Measurements from ENCODE around the gene NUP210. TPM values are rescaled to one million over a fixed set of nuclear protein-coding genes. Genes with fewer than 3 reads are reported as not detected.

NUP210 gene
- total and polyA plus RNA-seq, 7 donors: under 0.01 to 26.4 (median 2.1) TPM

GRCh38 chr3:13313813-13314212 is 106.3 kb downstream of the NUP210 start:
- intact Hi-C loops (cut with DNase I): no loop called here
- no peaks in the 10 kb centered on the region for H3K27me3 ChIP-seq
- TF ChIP-seq CTCF (IDR thresholded peaks at IDR 0.05) (no peak), EP300 (IDR thresholded peaks at IDR 0.05) (no peak), POLR2AphosphoS5 (IDR thresholded peaks at IDR 0.05) (no peak), POLR2A (IDR thresholded peaks at IDR 0.05) (no peak)

GRCh38 chr3:13309004-13309403 is 111.1 kb downstream of the NUP210 start:
- no peaks in the 10 kb centered on the region for H3K4me1 ChIP-seq
- no peak overlapping the region for H3K4me3 ChIP-seq
- no peaks in the 10 kb centered on the region for H3K36me3 ChIP-seq
- no peak for DNase-seq
- no peaks in the 10 kb centered on the region for H3K27me3 ChIP-seq
- WGBS, 2 donors: 74 to 78% methylated on average over 3 of the region's 3 CpGs
- intact Hi-C loops (cut with DNase I): no loop called here
- no peak for TF ChIP-seq EP300 (IDR thresholded peaks at IDR 0.05)
- no peak overlapping the region for H3K27ac ChIP-seq
- H3K9me3 ChIP-seq: no peaks in the 10 kb centered on the region

More at GRCh38 chr3:13313813-13314212, 106.3 kb downstream of the NUP210 start:
- Histone ChIP-seq H3K36me3 (peaks cover 0 to 17% (median 0%) of the 10 kb centered on the region in 4 donors), H3K4me3 (no peak overlapping the region), H3K27ac (no peak overlapping the region), H3K9me3 (no peaks in the 10 kb centered on the region), H3K4me1 (no peaks in the 10 kb centered on the region)
- 95 to 96% methylated on average over 10 of the region's 10 CpGs for WGBS, 2 donors
- no peak for DNase-seq

GRCh38 chr3:13308380-13308801 is 111.7 kb downstream of the NUP210 start:
- no peak for TF ChIP-seq POLR2AphosphoS5 (IDR thresholded peaks at IDR 0.05)
- no peak for TF ChIP-seq EP300 (IDR thresholded peaks at IDR 0.05)
- TF ChIP-seq POLR2A (IDR thresholded peaks at IDR 0.05): no peak
- TF ChIP-seq CTCF (IDR thresholded peaks at IDR 0.05): no peak
- Histone ChIP-seq H3K27me3 (no peaks in the 10 kb centered on the region), H3K4me3 (no peak overlapping the region), H3K36me3 (no peaks in the 10 kb centered on the region), H3K27ac (no peak overlapping the region), H3K9me3 (no peaks in the 10 kb centered on the region), H3K4me1 (no peaks in the 10 kb centered on the region)
- DNase-seq: no peak
- 20 to 35% methylated on average over 6 of the region's 6 CpGs for WGBS, 2 donors
- intact Hi-C loops (cut with DNase I): no loop called here

GRCh38 chr3:13307041-13307440 is 113.1 kb downstream of the NUP210 start:
- intact Hi-C loops (cut with DNase I): no loop called here
- no peak for DNase-seq
- H3K4me1 ChIP-seq: no peaks in the 10 kb centered on the region
- WGBS, 2 donors: 85 to 87% methylated on average over 11 of the region's 11 CpGs
- no peaks in the 10 kb centered on the region for H3K36me3 ChIP-seq
- H3K27ac ChIP-seq: no peak overlapping the region
- no peaks in the 10 kb centered on the region for H3K27me3 ChIP-seq
- H3K9me3 ChIP-seq: no peaks in the 10 kb centered on the region
- TF ChIP-seq CTCF (IDR thresholded peaks at IDR 0.05) (no peak), POLR2A (IDR thresholded peaks at IDR 0.05) (no peak), EP300 (IDR thresholded peaks at IDR 0.05) (no peak), POLR2AphosphoS5 (IDR thresholded peaks at IDR 0.05) (no peak)
- H3K4me3 ChIP-seq: no peak overlapping the region

GRCh38 chr3:13305623-13306022 is 114.5 kb downstream of the NUP210 start:
- no peak overlapping the region for H3K27ac ChIP-seq
- no peak overlapping the region for H3K4me3 ChIP-seq
- no peak for DNase-seq
- 69 to 73% methylated on average over 4 of the region's 4 CpGs for WGBS, 2 donors
- H3K36me3 ChIP-seq: no peaks in the 10 kb centered on the region
- H3K27me3 ChIP-seq: no peaks in the 10 kb centered on the region
- intact Hi-C loops (cut with DNase I): no loop called here
- H3K9me3 ChIP-seq: no peaks in the 10 kb centered on the region
- TF ChIP-seq POLR2A (IDR thresholded peaks at IDR 0.05) (no peak), EP300 (IDR thresholded peaks at IDR 0.05) (no peak), POLR2AphosphoS5 (IDR thresholded peaks at IDR 0.05) (no peak), CTCF (IDR thresholded peaks at IDR 0.05) (no peak)
- H3K4me1 ChIP-seq: no peaks in the 10 kb centered on the region
